Measurements from ENCODE around the gene CST2. TPM values are rescaled to one million over a fixed set of nuclear protein-coding genes. Genes with fewer than 3 reads are reported as not detected.

CST2 gene
- polyA plus RNA-seq, 1 donor from 2014 or later: not detected

Other genes starting within 250 kb of the CST2 start
- gene CST9, start 220.8 kb downstream of the CST2 start, polyA plus RNA-seq: not detected in 2 replicates
- 52.4 and 54.6 TPM in 2 replicates for gene CST3, start 188.8 kb downstream of the CST2 start, polyA plus RNA-seq
- not detected in 2 replicates for gene CST4, start 137.7 kb downstream of the CST2 start, polyA plus RNA-seq
- gene CST1, start 75.8 kb downstream of the CST2 start, polyA plus RNA-seq: not detected in 2 replicates
- not detected in 2 replicates for gene CST5, start 53.0 kb upstream of the CST2 start, polyA plus RNA-seq
- gene GGTLC1, start 162.1 kb upstream of the CST2 start, polyA plus RNA-seq: not detected in 2 replicates

Measured in neural cell (in vitro differentiated cells).